HepG2 (cell line): Measurements from ENCODE around the gene FIZ1. TPM values are rescaled to one million over a fixed set of nuclear protein-coding genes. Genes with fewer than 3 reads are reported as not detected.

Experiments
- ATF7 ChIP-seq, 2 experiments: fragments of 450-650 bp in 1 of 2; sonication (generic) in 1 of 2; formaldehyde crosslinking in 1 of 2; IDR thresholded peaks; 2 replicates each; pipeline versions ENCODE4 v1.4.0 to v1.6.1; 2016 to 2020; ENCODE audit warnings: antibody characterized with exemption in 1 of 2, mild to moderate bottlenecking in 1 of 2, missing genetic modification reagents in 1 of 2
- BRD4 ChIP-seq: sonication (generic); formaldehyde crosslinking; IDR thresholded peaks from 2 replicates; pipeline ENCODE4 v1.4.0; 2020; ENCODE audit warnings: missing genetic modification reagents
- BRF2 ChIP-seq: sonication (generic); formaldehyde crosslinking; IDR thresholded peaks from 2 replicates; pipeline ENCODE4 v1.8.1; 2022; ENCODE audit warnings: mild to moderate bottlenecking, missing genetic modification reagents
- CBX1 ChIP-seq: IDR thresholded peaks from one replicate; pipeline ENCODE4 v1.6.1; 2016; ENCODE audit warnings: antibody characterized with exemption, low read depth
- CHD4 ChIP-seq: fragments of 200-600 bp; sonication (generic); IDR thresholded peaks from 2 replicates; pipeline ENCODE4 v1.7.0; 2017; ENCODE audit warnings: mild to moderate bottlenecking, low read length, borderline replicate concordance
- DNMT3B ChIP-seq: conservative IDR thresholded peaks from 2 replicates; pipeline ENCODE4 v1.6.1; 2016; ENCODE audit warnings: missing biosample characterization, control low read depth
- FIP1L1 ChIP-seq: fragments of 200-400 bp; formaldehyde crosslinking; IDR thresholded peaks from 2 replicates; pipeline ENCODE4 v1.6.1; 2018; ENCODE audit warnings: low read depth, mild to moderate bottlenecking, low read length, moderate library complexity, borderline replicate concordance; ENCODE audit not compliant: insufficient read depth
- FOSL2 ChIP-seq: sonication (generic); formaldehyde crosslinking; IDR thresholded peaks from 2 replicates; pipeline ENCODE4 v1.4.0; 2020; ENCODE audit warnings: missing genetic modification reagents
- FOXP1 ChIP-seq, 2 experiments: fragments of 450-650 bp in 1 of 2; IDR thresholded peaks; 2 replicates each; pipeline ENCODE4 v1.6.1; 2017 to 2018; ENCODE audit warnings: antibody characterized with exemption in 1 of 2
- JDP2 ChIP-seq: sonication (generic); formaldehyde crosslinking; IDR thresholded peaks from 2 replicates; pipeline ENCODE4 v1.8.1; 2022; ENCODE audit warnings: missing genetic modification reagents, borderline replicate concordance
- KAT2B ChIP-seq: fragments of 150-350 bp; IDR thresholded peaks from 2 replicates; pipeline ENCODE4 v1.6.1; 2014; ENCODE audit warnings: low read depth, low read length, borderline replicate concordance
- KDM4B ChIP-seq: sonication (generic); formaldehyde crosslinking; IDR thresholded peaks from 2 replicates; pipeline ENCODE4 v1.4.0; 2020; ENCODE audit warnings: missing genetic modification reagents
- KLF6 ChIP-seq: IDR thresholded peaks from 2 replicates; pipeline ENCODE4 v1.8.0; 2016; ENCODE audit warnings: missing biosample characterization, missing genetic modification reagents
- NR2F2 ChIP-seq: IDR thresholded peaks from 2 replicates; pipeline ENCODE4 v1.6.1; 2012; ENCODE audit warnings: low read depth, inconsistent platforms, borderline replicate concordance
- ZMAT3 ChIP-seq: sonication (generic); formaldehyde crosslinking; conservative IDR thresholded peaks from 2 replicates; pipeline ENCODE4 v1.7.0; 2021; ENCODE audit warnings: missing genetic modification reagents
- ZNF143 ChIP-seq: sonication (generic); formaldehyde crosslinking; IDR thresholded peaks from 2 replicates; pipeline ENCODE4 v1.4.0; 2020; ENCODE audit warnings: missing genetic modification reagents
- ZNF317 ChIP-seq: sonication (generic); formaldehyde crosslinking; IDR thresholded peaks from 2 replicates; pipeline ENCODE4 v1.5.0; 2020; ENCODE audit warnings: mild to moderate bottlenecking, missing genetic modification reagents
- ZNF331 ChIP-seq: sonication (generic); formaldehyde crosslinking; IDR thresholded peaks from 2 replicates; pipeline ENCODE4 v1.4.0; 2020; ENCODE audit warnings: missing genetic modification reagents
- ZNF383 ChIP-seq: sonication (generic); formaldehyde crosslinking; IDR thresholded peaks from 2 replicates; pipeline ENCODE4 v1.4.0; 2020; ENCODE audit warnings: missing genetic modification reagents, mild to moderate bottlenecking, borderline replicate concordance
- ZNF770 ChIP-seq: sonication (generic); formaldehyde crosslinking; IDR thresholded peaks from 2 replicates; pipeline ENCODE4 v1.5.0; 2020; ENCODE audit warnings: mild to moderate bottlenecking, missing genetic modification reagents
- ZNF784 ChIP-seq: sonication (generic); formaldehyde crosslinking; IDR thresholded peaks from 2 replicates; pipeline ENCODE4 v1.5.1; 2020; ENCODE audit warnings: missing genetic modification reagents, mild to moderate bottlenecking, borderline replicate concordance
- ZSCAN31 ChIP-seq: sonication (generic); formaldehyde crosslinking; IDR thresholded peaks from 2 replicates; pipeline ENCODE4 v1.5.0; 2020; ENCODE audit warnings: low read depth, mild to moderate bottlenecking, missing genetic modification reagents
- polyA plus RNA-seq, 8 experiments: library from polyadenylated mRNA; depleted of rRNA in 3 of 8; stranded (reverse) in 7 of 8; unstranded in 1 of 8; fragments of >200 nt; fragmentation: Illumina TruSeq in 4 of 8; extraction: Trizol in 4 of 8; gene quantifications; 2 replicates each; pipeline versions ENCODE4 v1.2.1 to v1.2.3, GENCODE V29; 2011 to 2016; ENCODE audit warnings: low read depth in 4 of 8, missing spikeins in 1 of 8, mixed read lengths in 1 of 8; ENCODE audit not compliant: insufficient read depth in 1 of 8
- total RNA-seq, 5 experiments: library from RNA; depleted of rRNA; stranded (reverse); fragments of >200 nt; fragmentation: Illumina TruSeq; extraction: Trizol; gene quantifications; 2 replicates each; pipeline ENCODE4 v1.2.3, GENCODE V29; 2016; ENCODE audit warnings: low read depth in 1 of 5
- TF ChIP-seq, protein P1 (sequence below): sonication (generic); formaldehyde crosslinking; IDR thresholded peaks from 2 replicates; pipeline ENCODE4 v1.4.0; 2020; ENCODE audit warnings: missing genetic modification reagents
- TF ChIP-seq, protein P2 (sequence below): sonication (generic); formaldehyde crosslinking; IDR thresholded peaks from 2 replicates; pipeline ENCODE4 v1.8.1; 2023; ENCODE audit warnings: mild to moderate bottlenecking, inconsistent platforms, moderate library complexity, missing genetic modification reagents, borderline replicate concordance

FIZ1 gene
- total and polyA plus RNA-seq, 2 of the 13 experiments (the other 11 are each of a cell fraction or from before 2014, with no cell fraction given) = 3.6 to 5.9 TPM

DNA sequence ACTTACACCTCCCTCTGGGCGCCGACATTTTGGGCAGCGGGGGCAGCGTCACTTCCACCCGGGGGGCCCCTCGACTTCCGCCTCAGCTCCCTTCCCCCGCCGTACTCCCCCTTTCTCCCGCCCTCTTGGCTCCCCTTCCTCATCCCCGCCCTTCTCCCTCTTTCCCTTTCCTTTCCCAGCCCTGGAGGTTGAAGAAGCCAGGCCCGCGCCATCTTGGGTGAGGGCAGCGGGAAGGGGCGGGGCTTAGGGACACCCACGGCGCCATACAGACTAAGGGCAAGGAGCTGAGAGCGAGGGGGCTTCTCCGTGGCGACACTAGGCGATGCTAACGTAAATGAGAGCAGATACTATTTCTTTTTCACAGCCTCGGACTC lies at the start of gene FIZ1 (continued):
- TF ChIP-seq ZSCAN31 (no peak), CBX1 (no peak), ZMAT3 (CRISPR knock-in tag) (0 out of 2 replicates have a peak, but pooled peaks have one; percentile 44), ZNF784 (CRISPR knock-in tag) (no peak; the same call in 1 of the 2 replicates), KDM4B (CRISPR knock-in tag) (no peak), BRD4 (CRISPR knock-in tag) (no peak), ATF7 (IDR thresholded peaks at IDR 0.05) (no peak), ATF7 (CRISPR knock-in tag; IDR thresholded peaks at IDR 0.05) (no peak), ZNF143 (CRISPR knock-in tag) (0 out of 2 replicates have a peak, but pooled peaks have one; percentile 38), FOXP1 (IDR thresholded peaks at IDR 0.05) (no peak), FOXP1 (CRISPR knock-in tag; IDR thresholded peaks at IDR 0.05) (no peak; the same call in 1 of the 2 replicates), JDP2 (CRISPR knock-in tag) (no peak), BRF2 (CRISPR knock-in tag) (no peak), ZNF383 (CRISPR knock-in tag) (no peak), NR2F2 (no peak), FOSL2 (CRISPR knock-in tag) (peak; percentile 34; the same call in 1 of the 2 replicates), KLF6 (CRISPR knock-in tag) (0 out of 2 replicates have a peak, but pooled peaks have one; percentile 34), FIP1L1 (no peak), ZNF770 (CRISPR knock-in tag) (no peak), DNMT3B (CRISPR knock-in tag) (no peak), ZNF317 (CRISPR knock-in tag) (no peak), CHD4 (no peak), ZNF331 (no peak; the same call in 1 of the 2 replicates), KAT2B (no peak)
- TF ChIP-seq, protein P1, sequence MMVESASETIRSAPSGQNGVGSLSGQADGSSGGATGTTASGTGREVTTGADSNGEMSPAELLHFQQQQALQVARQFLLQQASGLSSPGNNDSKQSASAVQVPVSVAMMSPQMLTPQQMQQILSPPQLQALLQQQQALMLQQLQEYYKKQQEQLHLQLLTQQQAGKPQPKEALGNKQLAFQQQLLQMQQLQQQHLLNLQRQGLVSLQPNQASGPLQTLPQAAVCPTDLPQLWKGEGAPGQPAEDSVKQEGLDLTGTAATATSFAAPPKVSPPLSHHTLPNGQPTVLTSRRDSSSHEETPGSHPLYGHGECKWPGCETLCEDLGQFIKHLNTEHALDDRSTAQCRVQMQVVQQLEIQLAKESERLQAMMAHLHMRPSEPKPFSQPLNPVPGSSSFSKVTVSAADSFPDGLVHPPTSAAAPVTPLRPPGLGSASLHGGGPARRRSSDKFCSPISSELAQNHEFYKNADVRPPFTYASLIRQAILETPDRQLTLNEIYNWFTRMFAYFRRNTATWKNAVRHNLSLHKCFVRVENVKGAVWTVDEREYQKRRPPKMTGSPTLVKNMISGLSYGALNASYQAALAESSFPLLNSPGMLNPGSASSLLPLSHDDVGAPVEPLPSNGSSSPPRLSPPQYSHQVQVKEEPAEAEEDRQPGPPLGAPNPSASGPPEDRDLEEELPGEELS (CRISPR knock-in tag) = peak; percentile 11; the same call in 1 of the 2 replicates
- TF ChIP-seq, protein P2, sequence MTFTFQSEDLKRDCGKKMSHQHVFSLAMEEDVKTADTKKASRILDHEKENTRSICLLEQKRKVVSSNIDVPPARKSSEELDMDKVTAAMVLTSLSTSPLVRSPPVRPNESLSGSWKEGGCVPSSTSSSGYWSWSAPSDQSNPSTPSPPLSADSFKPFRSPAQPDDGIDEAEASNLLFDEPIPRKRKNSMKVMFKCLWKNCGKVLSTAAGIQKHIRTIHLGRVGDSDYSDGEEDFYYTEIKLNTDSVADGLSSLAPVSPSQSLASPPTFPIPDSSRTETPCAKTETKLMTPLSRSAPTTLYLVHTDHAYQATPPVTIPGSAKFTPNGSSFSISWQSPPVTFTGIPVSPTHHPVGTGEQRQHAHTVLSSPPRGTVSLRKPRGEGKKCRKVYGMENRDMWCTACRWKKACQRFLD (CRISPR knock-in tag) = peak; percentile 71; the same call in 1 of the 2 replicates
